Measurements from ENCODE around the gene CCDC192. TPM values are rescaled to one million over a fixed set of nuclear protein-coding genes. Genes with fewer than 3 reads are reported as not detected.

Gene CCDC192
- total RNA-seq, 3 donors from 2014 or later (not counting 1 experiment from before 2014, with no cell fraction given) = not detected

DNA sequence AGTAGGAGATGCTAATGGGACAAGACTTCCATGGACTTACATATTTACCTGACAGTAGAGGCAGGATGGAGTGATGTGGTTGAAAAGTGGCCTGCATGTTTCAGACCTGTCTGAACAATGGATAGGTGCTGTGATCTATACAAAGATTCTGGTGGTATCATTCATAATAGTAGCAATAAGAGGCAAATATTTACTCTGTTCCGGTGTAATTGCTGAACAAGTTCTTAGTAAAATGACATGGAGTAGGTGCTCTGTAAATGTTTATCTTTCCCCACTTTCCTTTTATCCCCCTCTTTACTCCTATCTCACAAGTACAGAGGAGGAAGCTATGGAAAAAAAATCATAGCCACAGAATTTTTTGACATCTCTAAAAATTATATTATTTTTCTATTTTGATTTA, 221.4 kb downstream of the CCDC192 start:
- Mint-ChIP-seq H3K9me3 (no peaks in the 10 kb centered on the region), H3K4me3 (no peak overlapping the region), H3K27me3 (ENCODE audit: low read depth in 2 of 2) (no peaks in the 10 kb centered on the region), H3K27ac (no peak overlapping the region), H3K4me1 (no peaks in the 10 kb centered on the region), H3K36me3 (no peaks in the 10 kb centered on the region)
- no CpG with 5 or more reads among the region's 1 CpG for WGBS (ENCODE audit: insufficient coverage)
- TF ChIP-seq, protein P1, sequence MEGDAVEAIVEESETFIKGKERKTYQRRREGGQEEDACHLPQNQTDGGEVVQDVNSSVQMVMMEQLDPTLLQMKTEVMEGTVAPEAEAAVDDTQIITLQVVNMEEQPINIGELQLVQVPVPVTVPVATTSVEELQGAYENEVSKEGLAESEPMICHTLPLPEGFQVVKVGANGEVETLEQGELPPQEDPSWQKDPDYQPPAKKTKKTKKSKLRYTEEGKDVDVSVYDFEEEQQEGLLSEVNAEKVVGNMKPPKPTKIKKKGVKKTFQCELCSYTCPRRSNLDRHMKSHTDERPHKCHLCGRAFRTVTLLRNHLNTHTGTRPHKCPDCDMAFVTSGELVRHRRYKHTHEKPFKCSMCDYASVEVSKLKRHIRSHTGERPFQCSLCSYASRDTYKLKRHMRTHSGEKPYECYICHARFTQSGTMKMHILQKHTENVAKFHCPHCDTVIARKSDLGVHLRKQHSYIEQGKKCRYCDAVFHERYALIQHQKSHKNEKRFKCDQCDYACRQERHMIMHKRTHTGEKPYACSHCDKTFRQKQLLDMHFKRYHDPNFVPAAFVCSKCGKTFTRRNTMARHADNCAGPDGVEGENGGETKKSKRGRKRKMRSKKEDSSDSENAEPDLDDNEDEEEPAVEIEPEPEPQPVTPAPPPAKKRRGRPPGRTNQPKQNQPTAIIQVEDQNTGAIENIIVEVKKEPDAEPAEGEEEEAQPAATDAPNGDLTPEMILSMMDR (IDR thresholded peaks at IDR 0.05) = no peak
- no peaks in the 10 kb centered on the region for H3K9me3 ChIP-seq (ENCODE audit: control insufficient read depth, insufficient read depth, low read length)
- DNase-seq (no peak), ATAC-seq (no peak)
- H3K4me3 ChIP-seq (ENCODE audit: low read length) = no peak overlapping the region
- H3K36me3 ChIP-seq (ENCODE audit: control insufficient read depth, insufficient read depth, low read length) = no peaks in the 10 kb centered on the region
- H3K27ac ChIP-seq (ENCODE audit: low read length) = no peak overlapping the region
- H3K27me3 ChIP-seq (ENCODE audit: control insufficient read depth, insufficient read depth, low read length) = no peaks in the 10 kb centered on the region
- no peaks in the 10 kb centered on the region for H3K4me1 ChIP-seq (ENCODE audit: control insufficient read depth, insufficient read depth, low read length)
- intact Hi-C loops (cut with micrococcal nuclease) = no loop called here

DNA sequence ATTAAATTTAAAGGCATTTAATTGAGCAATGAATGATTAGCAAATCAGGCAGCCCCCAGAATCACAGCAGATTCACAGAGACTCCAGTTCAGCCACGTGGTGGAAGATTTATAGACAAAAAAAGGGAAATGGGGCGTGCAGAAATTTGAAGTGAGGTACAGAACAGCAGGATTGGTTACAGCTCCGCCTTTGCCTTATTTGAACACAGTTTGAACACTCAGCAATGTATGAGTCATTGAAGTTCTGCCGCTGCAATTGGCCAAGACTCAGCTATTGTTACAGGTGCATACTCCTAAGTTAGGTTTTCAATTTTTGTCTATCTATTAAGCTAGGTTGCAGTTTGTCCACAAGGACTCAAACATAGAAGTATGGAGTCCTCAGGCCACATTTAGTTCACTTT, 222.7 kb downstream of the CCDC192 start:
- Mint-ChIP-seq H3K27ac (no peak overlapping the region), H3K4me1 (no peaks in the 10 kb centered on the region), H3K9me3 (no peaks in the 10 kb centered on the region), H3K4me3 (no peak overlapping the region), H3K27me3 (ENCODE audit: low read depth in 2 of 2) (no peaks in the 10 kb centered on the region), H3K36me3 (no peaks in the 10 kb centered on the region)
- H3K4me1 ChIP-seq (ENCODE audit: control insufficient read depth, insufficient read depth, low read length) = no peaks in the 10 kb centered on the region
- DNase-seq (no peak), ATAC-seq (no peak)
- no peak overlapping the region for H3K4me3 ChIP-seq (ENCODE audit: low read length)
- no peaks in the 10 kb centered on the region for H3K36me3 ChIP-seq (ENCODE audit: control insufficient read depth, insufficient read depth, low read length)
- intact Hi-C loops (cut with micrococcal nuclease) = no loop called here
- H3K9me3 ChIP-seq (ENCODE audit: control insufficient read depth, insufficient read depth, low read length) = no peaks in the 10 kb centered on the region
- TF ChIP-seq, protein P1 (IDR thresholded peaks at IDR 0.05) = no peak
- no peaks in the 10 kb centered on the region for H3K27me3 ChIP-seq (ENCODE audit: control insufficient read depth, insufficient read depth, low read length)
- WGBS (ENCODE audit: insufficient coverage) = 46% methylated on average over 4 of the region's 4 CpGs
- H3K27ac ChIP-seq (ENCODE audit: low read length) = no peak overlapping the region

DNA sequence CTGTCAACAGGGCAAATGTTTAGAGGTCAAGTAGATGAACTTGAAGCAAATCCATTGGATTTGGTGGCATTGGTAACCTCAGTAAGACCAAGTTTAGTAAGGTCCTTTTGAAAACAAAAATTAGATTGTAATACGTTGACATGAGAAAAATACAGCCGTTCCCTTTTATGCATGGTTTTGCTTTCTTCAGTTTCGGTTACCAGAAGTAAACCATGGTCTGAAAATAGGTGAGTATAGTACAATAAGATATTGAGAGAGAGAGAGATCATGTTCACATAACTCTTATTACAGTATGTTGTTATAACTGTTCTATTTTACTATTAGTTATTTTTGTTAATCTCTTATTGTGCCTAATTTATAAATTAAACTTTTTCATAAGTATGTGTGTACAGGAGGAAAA, 223.8 kb downstream of the CCDC192 start:
- no peak for DNase-seq
- intact Hi-C loops (cut with micrococcal nuclease) = no loop called here
- Histone ChIP-seq H3K27ac (ENCODE audit: low read length) (no peak overlapping the region), H3K27me3 (ENCODE audit: control insufficient read depth, insufficient read depth, low read length) (no peaks in the 10 kb centered on the region), H3K4me1 (ENCODE audit: control insufficient read depth, insufficient read depth, low read length) (no peaks in the 10 kb centered on the region), H3K36me3 (ENCODE audit: control insufficient read depth, insufficient read depth, low read length) (no peaks in the 10 kb centered on the region), H3K4me3 (ENCODE audit: low read length) (no peak overlapping the region), H3K9me3 (ENCODE audit: control insufficient read depth, insufficient read depth, low read length) (no peaks in the 10 kb centered on the region)
- TF ChIP-seq, protein P1 (IDR thresholded peaks at IDR 0.05) = no peak
- no peaks in the 10 kb centered on the region for H3K27me3 Mint-ChIP-seq (ENCODE audit: low read depth in 2 of 2)
- no peak overlapping the region for H3K4me3 Mint-ChIP-seq
- no peak overlapping the region for H3K27ac Mint-ChIP-seq
- no peak for ATAC-seq
- no peaks in the 10 kb centered on the region for H3K36me3 Mint-ChIP-seq
- no peaks in the 10 kb centered on the region for H3K9me3 Mint-ChIP-seq
- 81% methylated on average over 2 of the region's 3 CpGs for WGBS (ENCODE audit: insufficient coverage)
- no peaks in the 10 kb centered on the region for H3K4me1 Mint-ChIP-seq

DNA sequence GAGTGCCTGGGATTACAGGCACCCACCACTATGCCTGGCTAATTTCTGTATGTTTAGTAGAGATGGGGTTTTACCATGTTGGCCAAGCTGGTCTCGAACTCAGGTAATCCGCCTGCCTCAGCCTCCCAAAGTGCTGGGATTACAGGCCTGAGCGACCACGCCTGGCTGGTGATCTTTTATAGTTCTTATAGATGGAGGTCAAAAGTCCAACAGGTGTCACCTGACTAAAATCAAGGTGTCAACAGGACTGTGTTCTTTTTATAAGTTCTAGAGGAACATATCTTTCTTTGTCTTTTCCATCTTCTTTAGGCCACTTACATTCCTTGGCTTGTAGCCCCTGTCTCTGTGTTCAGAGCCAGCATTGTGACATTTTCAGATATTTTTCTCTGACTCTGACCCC, 224.9 kb downstream of the CCDC192 start:
- 97% methylated on average over 4 of the region's 4 CpGs for WGBS (ENCODE audit: insufficient coverage)
- no peak overlapping the region for H3K4me3 ChIP-seq (ENCODE audit: low read length)
- H3K9me3 Mint-ChIP-seq = no peaks in the 10 kb centered on the region
- H3K4me1 ChIP-seq (ENCODE audit: control insufficient read depth, insufficient read depth, low read length) = no peaks in the 10 kb centered on the region
- no peak overlapping the region for H3K27ac Mint-ChIP-seq
- TF ChIP-seq, protein P1 (IDR thresholded peaks at IDR 0.05) = no peak
- H3K4me3 Mint-ChIP-seq = no peak overlapping the region
- H3K27me3 ChIP-seq (ENCODE audit: control insufficient read depth, insufficient read depth, low read length) = no peaks in the 10 kb centered on the region
- H3K4me1 Mint-ChIP-seq = no peaks in the 10 kb centered on the region
- intact Hi-C loops (cut with micrococcal nuclease) = no loop called here
- no peaks in the 10 kb centered on the region for H3K36me3 Mint-ChIP-seq
- H3K9me3 ChIP-seq (ENCODE audit: control insufficient read depth, insufficient read depth, low read length) = no peaks in the 10 kb centered on the region
- no peaks in the 10 kb centered on the region for H3K27me3 Mint-ChIP-seq (ENCODE audit: low read depth in 2 of 2)
- ATAC-seq (no peak), DNase-seq (no peak)
- H3K36me3 ChIP-seq (ENCODE audit: control insufficient read depth, insufficient read depth, low read length) = no peaks in the 10 kb centered on the region
- no peak overlapping the region for H3K27ac ChIP-seq (ENCODE audit: low read length)

Measured in natural killer cell (primary cell).